CD14-positive monocyte (primary cell): ENCODE measurements around the gene KRT74. TPM values are rescaled to one million over a fixed set of nuclear protein-coding genes. Genes with fewer than 3 reads are reported as not detected.

Experiments
- DNase-seq, 3 donors: peaks; one replicate each; pipeline ENCODE4 v3.0.0-alpha.2; 2011 to 2022
- H2AFZ ChIP-seq: 2 replicates; pipeline ENCODE4 v1.6.0; 2012; ENCODE audit warnings: mild to moderate bottlenecking, low read depth, low read length, inconsistent platforms; ENCODE audit not compliant: insufficient read depth, poor library complexity, severe bottlenecking
- H3K27ac ChIP-seq, 2 donors: 1 replicate in 1 of 2; 2 replicates in 1 of 2; pipeline ENCODE4 v1.5.1; 2012 to 2013; ENCODE audit warnings: low read length in 2 of 2, control low read depth in 1 of 2, inconsistent platforms in 1 of 2, low read depth in 1 of 2, mild to moderate bottlenecking in 1 of 2
- H3K27me3 ChIP-seq, 2 donors: one replicate each; pipeline versions ENCODE4 v1.6.0 to v1.6.1; 2011 to 2013; ENCODE audit warnings: low read length in 2 of 2; ENCODE audit not compliant: control insufficient read depth in 2 of 2, insufficient read depth in 2 of 2
- H3K36me3 ChIP-seq, 2 donors: replicated peaks in 1 of 2; 1 replicate in 1 of 2; 2 replicates in 1 of 2; pipeline versions ENCODE4 v1.5.1 to v1.6.1; 2012 to 2013; ENCODE audit warnings: low read length in 2 of 2, control low read depth in 1 of 2, inconsistent platforms in 1 of 2, mild to moderate bottlenecking in 1 of 2; ENCODE audit not compliant: insufficient read depth in 2 of 2, control insufficient read depth in 1 of 2
- H3K4me1 ChIP-seq, 2 donors: 1 replicate in 1 of 2; 2 replicates in 1 of 2; pipeline versions ENCODE4 v1.5.1 to v1.6.1; 2012 to 2013; ENCODE audit warnings: low read length in 2 of 2, control low read depth in 1 of 2, inconsistent platforms in 1 of 2, mild to moderate bottlenecking in 1 of 2, moderate library complexity in 1 of 2; ENCODE audit not compliant: insufficient read depth in 2 of 2, control insufficient read depth in 1 of 2
- H3K4me2 ChIP-seq: replicated peaks from 2 replicates; pipeline ENCODE3; 2012; ENCODE audit warnings: low read length, moderate library complexity, mild to moderate bottlenecking; ENCODE audit not compliant: poor library complexity, severe bottlenecking; ENCODE audit errors: extremely low read depth
- H3K4me3 ChIP-seq, 3 experiments: fragments of 200-600 bp in 1 of 3; sonication (generic) in 1 of 3; replicated peaks in 1 of 3; 1 replicate in 2 of 3; 2 replicates in 1 of 3; pipeline ENCODE4 v1.5.1; 2011 to 2013; ENCODE audit warnings: low read length in 3 of 3, mild to moderate bottlenecking in 3 of 3, control low read depth in 2 of 3, low read depth in 2 of 3, inconsistent platforms in 1 of 3, moderate library complexity in 1 of 3
- H3K79me2 ChIP-seq: 2 replicates; pipeline ENCODE4 v1.6.0; 2012; ENCODE audit warnings: mild to moderate bottlenecking, control low read depth, inconsistent platforms, low read length, moderate library complexity; ENCODE audit not compliant: insufficient read depth
- H3K9ac ChIP-seq: 2 replicates; pipeline ENCODE4 v1.6.0; 2017; ENCODE audit warnings: low read length, mild to moderate bottlenecking; ENCODE audit not compliant: insufficient read depth, poor library complexity, severe bottlenecking
- H3K9me3 ChIP-seq, 2 donors: replicated peaks in 1 of 2; 1 replicate in 1 of 2; 2 replicates in 1 of 2; pipeline versions ENCODE4 v1.5.1 to v1.6.1; 2012 to 2013; ENCODE audit warnings: low read length in 2 of 2, control low read depth in 1 of 2; ENCODE audit not compliant: control insufficient read depth in 1 of 2, insufficient read depth in 1 of 2
- H4K20me1 ChIP-seq: 2 replicates; pipeline ENCODE4 v1.6.0; 2012; ENCODE audit warnings: mild to moderate bottlenecking, low read length, control low read depth, moderate library complexity; ENCODE audit not compliant: insufficient read depth
- H3K27ac Mint-ChIP-seq, 7 donors: one replicate each; pipeline ENCODE4 v1.8.0; 2020; ENCODE audit warnings: mild to moderate bottlenecking in 7 of 7, mixed read lengths in 7 of 7, moderate library complexity in 6 of 7, inconsistent platforms in 2 of 7
- H3K27me3 Mint-ChIP-seq, 3 donors: one replicate each; pipeline ENCODE4 v1.8.0; 2021 to 2022; ENCODE audit warnings: low read depth in 3 of 3, mild to moderate bottlenecking in 3 of 3, mixed read lengths in 3 of 3, moderate library complexity in 3 of 3, inconsistent platforms in 1 of 3
- H3K36me3 Mint-ChIP-seq, 2 donors: one replicate each; pipeline ENCODE4 v1.8.0; 2020; ENCODE audit warnings: mixed read lengths in 2 of 2, inconsistent platforms in 1 of 2, mild to moderate bottlenecking in 1 of 2
- H3K4me1 Mint-ChIP-seq: one replicate; pipeline ENCODE4 v1.8.0; 2020; ENCODE audit warnings: mild to moderate bottlenecking, mixed read lengths
- H3K4me3 Mint-ChIP-seq, 2 donors: one replicate each; pipeline ENCODE4 v1.8.0; 2020; ENCODE audit warnings: mild to moderate bottlenecking in 2 of 2, mixed read lengths in 2 of 2, moderate library complexity in 1 of 2
- H3K9me3 Mint-ChIP-seq, 7 donors: one replicate each; pipeline ENCODE4 v1.8.0; 2020 to 2022; ENCODE audit warnings: mixed read lengths in 7 of 7, mild to moderate bottlenecking in 6 of 7, moderate library complexity in 6 of 7, inconsistent platforms in 2 of 7
- CTCF ChIP-seq: fragments of 200-600 bp; IDR thresholded peaks from one replicate; pipeline ENCODE4 v1.8.0; 2022; ENCODE audit warnings: antibody characterized with exemption, mild to moderate bottlenecking
- WGBS: methylation state at CpG from one replicate; pipeline ENCODE4 v1.1.5; 2013; ENCODE audit warnings: missing lambda C conversion rate; ENCODE audit not compliant: insufficient coverage; 5-methylcytosine and 5-hydroxymethylcytosine counted together
- intact Hi-C, 2 donors: fragments of 100-400 bp; cut with micrococcal nuclease; formaldehyde crosslinking; loops; one replicate each; pipeline versions ENCODE4 v1.15.0 to v1.15.1; 2023
- polyA plus RNA-seq, 3 donors: library from polyadenylated mRNA; depleted of rRNA in 1 of 3; unstranded in 2 of 3; stranded (reverse) in 1 of 3; fragments of 300-500 nt in 2 of 3; fragments of >200 nt in 1 of 3; fragmentation: Illumina TruSeq in 2 of 3; gene quantifications; 1 replicate in 2 of 3; 2 replicates in 1 of 3; pipeline ENCODE4 v1.2.3, GENCODE V29; 2012 to 2021

KRT74 gene
- polyA plus RNA-seq, 3 donors, result not detected

GRCh38 chr12:52580496-52580895 is 6.9 kb upstream of the KRT74 start:
- no peak overlapping the region for H2AFZ ChIP-seq
- no peaks in the 10 kb centered on the region for H3K9me3 ChIP-seq
- no peak for TF ChIP-seq CTCF
- intact Hi-C loops, result loop anchor here in 1 of 2 donors (5.0 kb wide), 1 partner anchor 297 kb away; no protein-coding TSS in a partner anchor
- Mint-ChIP-seq H3K4me3 (no peak overlapping the region), H3K4me1 (no peaks in the 10 kb centered on the region), H3K27ac (no peak overlapping the region), H3K9me3 (no peaks in the 10 kb centered on the region), H3K27me3 (peaks cover 3 to 7% (median 6%) of the 10 kb centered on the region in 3 donors), H3K36me3 (no peaks in the 10 kb centered on the region)
- no peak overlapping the region for H3K4me2 ChIP-seq
- no peaks in the 10 kb centered on the region for H3K79me2 ChIP-seq
- no peak for DNase-seq
- no peaks in the 10 kb centered on the region for H4K20me1 ChIP-seq
- H3K27me3 ChIP-seq, result no peaks in the 10 kb centered on the region
- H3K4me3 ChIP-seq, result no peak overlapping the region
- no CpG with 5 or more reads among the region's 1 CpG for WGBS
- no peak overlapping the region for H3K9ac ChIP-seq
- no peak overlapping the region for H3K27ac ChIP-seq
- H3K36me3 ChIP-seq, result no peaks in the 10 kb centered on the region
- no peaks in the 10 kb centered on the region for H3K4me1 ChIP-seq

GRCh38 chr12:52579468-52580465 is 6.1 kb upstream of the KRT74 start:
- no peak for TF ChIP-seq CTCF
- peaks cover 3 to 7% (median 6%) of the 10 kb centered on the region in 3 donors for H3K27me3 Mint-ChIP-seq
- no peak overlapping the region for H3K27ac ChIP-seq
- no peaks in the 10 kb centered on the region for H3K27me3 ChIP-seq
- H3K4me3 ChIP-seq, result no peak overlapping the region
- no peaks in the 10 kb centered on the region for H3K4me1 Mint-ChIP-seq
- no peak overlapping the region for H3K4me3 Mint-ChIP-seq
- no peak overlapping the region for H3K4me2 ChIP-seq
- DNase-seq, result no peak
- no peaks in the 10 kb centered on the region for H3K9me3 ChIP-seq
- no peaks in the 10 kb centered on the region for H4K20me1 ChIP-seq
- 95% methylated on average over 7 of the region's 10 CpGs for WGBS
- no peaks in the 10 kb centered on the region for H3K36me3 Mint-ChIP-seq
- no peak overlapping the region for H3K27ac Mint-ChIP-seq
- H3K9ac ChIP-seq, result no peak overlapping the region
- H3K9me3 Mint-ChIP-seq, result no peaks in the 10 kb centered on the region
- no peaks in the 10 kb centered on the region for H3K36me3 ChIP-seq
- no peak overlapping the region for H2AFZ ChIP-seq
- intact Hi-C loops, result loop anchor here in 1 of 2 donors (5.0 kb wide), 1 partner anchor 298 kb away; no protein-coding TSS in a partner anchor
- no peaks in the 10 kb centered on the region for H3K79me2 ChIP-seq
- no peaks in the 10 kb centered on the region for H3K4me1 ChIP-seq
